Uterine smooth muscle cell (primary cell): ENCODE measurements around the gene E2F7. TPM values are rescaled to one million over a fixed set of nuclear protein-coding genes. Genes with fewer than 3 reads are reported as not detected.

ENCODE experiments used
- total RNA-seq: library from RNA; depleted of rRNA; stranded (reverse); fragments of >200 nt; gene quantifications from 2 replicates; pipeline ENCODE4 v1.2.3, GENCODE V29; 2014

E2F7 gene
- 26.4 and 32.6 TPM in 2 replicates for total RNA-seq

GRCh38 chr12:77065361-77066204, at the start of gene E2F7:
TSS of gene E2F7 (minus strand) at chr12:77065569. CDS start at chr12:77064635, 934 bp downstream.

Other genes starting within 250 kb of the E2F7 start
- 20.3 and 42.2 TPM in 2 replicates for gene CSRP2, start 186.6 kb downstream of the E2F7 start, total RNA-seq